SIG-M5 (cell line): ENCODE data around the gene CCDC88C.
"Not testable (repeated sequence)": the region's sequence is repeated elsewhere in the genome, so short reads cannot be mapped to it uniquely, and the experiment has no call there.

Source experiments
- DNase-seq: peaks from one replicate; lab custom pipeline; 2025; lab: John Stamatoyannopoulos, UW

CCDC88C gene

GRCh38 chr14:91415794-91416743 lies 1.6 kb downstream of the CCDC88C start:
- no peak for DNase-seq

GRCh38 chr14:91414475-91414833 lies 3.2 kb downstream of the CCDC88C start:
- DNase-seq = no peak

GRCh38 chr14:91413547-91414474 lies 3.8 kb downstream of the CCDC88C start:
- no peak for DNase-seq

GRCh38 chr14:91412939-91413338 lies 4.7 kb downstream of the CCDC88C start:
- no peak for DNase-seq

- no peak for DNase-seq
These were observed 6.7 kb downstream of the CCDC88C start for GRCh38 chr14:91410771-91411536.

GRCh38 chr14:91409928-91410718 lies 7.5 kb downstream of the CCDC88C start:
- DNase-seq = no peak

DNA sequence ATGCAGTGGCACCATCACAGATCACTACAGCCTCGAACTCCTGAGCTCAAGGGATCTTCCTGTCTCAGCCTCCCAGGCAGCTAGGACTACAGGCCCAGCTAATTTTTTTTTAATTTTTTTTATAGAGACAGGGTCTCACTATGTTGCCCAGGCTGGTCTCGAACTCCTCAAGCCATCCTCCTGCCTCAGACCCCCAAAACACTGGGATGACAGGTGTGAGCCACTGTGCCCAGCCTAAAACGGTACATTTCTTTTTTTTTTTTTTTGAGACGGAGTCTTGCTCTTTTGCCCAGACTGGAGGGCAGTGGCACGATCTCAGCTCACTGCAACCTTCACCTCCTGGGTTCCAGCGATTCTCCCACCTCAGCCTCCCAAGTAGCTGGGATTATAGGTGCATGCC lies 8.4 kb downstream of the CCDC88C start:
- not testable (repeated sequence) for DNase-seq

DNA sequence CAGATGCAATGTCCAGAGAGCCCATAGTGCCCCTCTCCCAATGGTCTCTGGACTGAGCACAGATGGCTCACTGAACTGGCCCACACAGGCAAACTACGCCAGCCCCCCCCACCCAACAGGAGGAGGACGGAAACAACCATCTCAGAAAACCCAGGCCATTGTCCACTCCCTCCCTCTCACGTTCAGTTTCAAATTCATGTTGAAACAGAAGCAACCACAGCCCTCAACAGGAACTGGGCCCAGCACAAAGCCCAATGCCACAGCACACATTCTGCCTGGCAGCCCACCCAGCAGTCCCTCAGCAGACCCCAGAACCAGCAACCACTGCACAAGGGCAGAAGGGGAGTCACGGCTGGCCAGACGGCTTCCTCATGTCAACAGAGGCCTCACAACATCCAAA lies 10.6 kb downstream of the CCDC88C start:
- no peak for DNase-seq

DNA sequence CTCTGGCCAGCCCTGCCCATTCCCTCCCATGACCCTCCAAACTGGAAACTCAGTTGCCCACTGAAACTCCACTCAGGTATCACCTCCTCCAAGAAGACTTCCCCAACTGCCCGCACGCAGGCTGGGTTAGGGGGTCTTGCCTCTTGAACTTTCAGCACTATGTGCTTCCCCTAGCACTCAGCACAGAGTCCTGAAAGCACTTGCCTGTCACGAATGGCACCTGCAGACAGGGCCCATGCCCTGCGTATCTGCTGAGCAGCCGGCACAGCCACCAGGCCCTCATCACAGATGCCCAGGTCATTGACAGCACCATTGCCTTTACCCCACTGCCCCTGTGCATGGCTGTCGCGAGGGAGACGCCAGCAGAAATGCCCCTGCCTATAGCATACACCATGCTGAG lies 11.2 kb downstream of the CCDC88C start:
- DNase-seq = no peak

DNA sequence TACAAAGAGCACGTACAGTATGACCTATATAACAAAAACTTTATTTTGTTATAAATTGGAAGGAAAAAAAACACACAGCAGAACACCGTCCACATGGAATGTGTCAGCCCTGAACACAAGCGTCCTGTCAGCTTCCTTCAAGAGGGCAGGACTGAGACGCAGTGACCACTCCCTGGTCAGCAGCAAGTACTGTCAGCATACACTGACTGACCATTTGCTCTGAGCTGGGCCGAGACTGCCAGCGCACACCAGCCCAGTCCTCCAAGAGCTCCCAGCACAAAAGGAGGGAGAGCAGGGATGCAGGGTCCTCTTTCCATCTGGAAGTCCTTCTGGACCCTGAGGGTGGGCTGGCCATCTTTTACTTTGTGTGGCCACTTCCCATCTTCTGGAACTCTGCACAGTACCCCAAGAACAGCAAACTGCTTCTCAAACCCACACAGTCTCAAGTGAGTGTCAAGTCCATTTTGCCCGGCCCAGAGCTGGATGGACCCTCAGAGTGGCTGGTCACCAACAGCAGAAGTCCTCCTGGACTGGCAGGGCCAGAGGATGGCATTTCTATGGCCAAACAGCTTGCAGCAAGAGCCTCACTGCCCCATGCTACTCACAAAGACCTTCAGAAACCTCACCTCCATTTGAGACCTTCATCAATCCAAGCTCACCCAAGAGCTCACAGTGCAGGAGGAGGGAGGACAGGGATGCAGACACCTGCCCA lies 11.7 kb downstream of the CCDC88C start:
- no peak for DNase-seq

DNA sequence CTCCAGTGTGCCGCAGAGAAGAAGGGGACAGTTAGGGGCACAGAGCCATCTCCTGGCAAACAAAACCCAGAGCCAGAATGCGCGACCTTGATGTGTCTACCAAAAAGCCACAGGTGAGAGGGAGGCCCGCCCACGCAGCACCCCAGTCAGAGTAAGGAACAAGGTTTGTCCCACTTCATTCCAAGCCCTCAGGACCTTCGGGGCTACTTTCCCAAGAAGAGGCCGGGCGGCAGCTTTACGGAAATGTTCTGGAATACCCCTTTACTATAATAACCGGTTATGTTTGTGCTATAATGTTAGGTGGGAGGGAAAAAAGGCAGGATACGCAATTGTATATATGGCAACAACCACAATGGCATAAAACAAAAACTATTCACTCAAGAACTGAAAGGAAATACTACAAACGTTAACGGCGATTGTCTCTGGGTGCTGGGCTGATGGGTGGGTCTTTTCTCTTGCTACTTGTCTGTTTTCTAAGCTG lies 12.3 kb downstream of the CCDC88C start:
- DNase-seq = no peak

DNA sequence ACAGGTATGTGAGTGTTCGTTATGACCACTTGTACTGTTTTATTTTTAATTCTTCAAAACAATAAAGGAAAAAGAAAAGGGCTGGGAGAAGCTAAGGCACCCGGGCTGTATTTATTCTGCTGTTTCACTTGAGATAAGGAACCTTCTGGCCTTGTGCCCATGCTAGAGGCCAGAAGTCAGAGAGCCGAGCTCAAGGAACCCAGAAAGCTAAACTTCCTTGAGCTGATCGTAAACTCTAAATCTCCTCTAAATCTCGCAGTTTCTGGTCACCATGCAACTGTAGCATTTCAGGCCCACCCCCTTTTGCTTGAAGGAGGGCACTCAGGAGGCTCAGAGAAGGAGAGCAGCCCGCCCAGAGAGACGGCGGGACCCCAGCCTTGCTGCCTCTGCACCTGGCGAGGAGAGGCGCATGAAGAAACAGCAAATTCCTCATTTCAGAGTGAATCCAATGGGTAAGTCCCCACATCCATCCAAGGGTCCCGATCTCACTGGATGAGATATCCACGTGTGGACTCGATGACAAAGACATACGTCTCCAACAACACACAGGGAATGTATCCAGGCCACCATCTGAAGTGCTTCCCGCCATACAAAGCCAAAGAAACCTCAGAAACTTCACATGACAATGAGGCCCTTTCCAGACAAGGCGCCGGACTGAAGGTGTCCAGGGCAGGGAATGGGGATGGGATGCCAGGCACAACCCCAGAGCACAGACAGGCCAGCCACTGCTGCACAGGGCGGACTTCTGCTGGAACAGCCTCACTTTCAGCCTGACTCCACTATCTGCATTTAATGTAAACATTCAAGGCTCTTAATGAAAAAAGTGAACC lies 14.6 kb downstream of the CCDC88C start:
- no peak for DNase-seq

- DNase-seq = no peak
These were observed 15.3 kb downstream of the CCDC88C start for GRCh38 chr14:91402348-91402747.

GRCh38 chr14:91401751-91402150 lies 15.9 kb downstream of the CCDC88C start:
- no peak for DNase-seq

DNA sequence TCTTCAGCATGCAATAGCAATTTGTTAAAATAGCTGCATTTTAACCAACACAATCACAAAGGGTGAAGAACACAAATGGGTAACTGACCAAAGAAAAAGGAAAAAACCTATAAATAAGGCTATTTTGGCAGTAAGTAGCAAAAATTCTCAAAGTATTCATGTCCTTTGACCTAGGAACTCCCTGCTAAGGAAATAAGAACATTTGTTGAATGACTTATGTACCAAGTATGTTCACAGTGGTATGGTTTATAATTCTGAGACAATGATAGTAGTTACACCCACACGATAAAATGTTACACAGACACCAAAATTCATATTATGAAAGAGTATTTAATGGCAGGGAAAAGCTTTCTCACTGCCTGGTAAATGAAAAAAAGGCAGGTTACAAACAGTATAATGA lies 16.9 kb downstream of the CCDC88C start:
- no peak for DNase-seq

DNA sequence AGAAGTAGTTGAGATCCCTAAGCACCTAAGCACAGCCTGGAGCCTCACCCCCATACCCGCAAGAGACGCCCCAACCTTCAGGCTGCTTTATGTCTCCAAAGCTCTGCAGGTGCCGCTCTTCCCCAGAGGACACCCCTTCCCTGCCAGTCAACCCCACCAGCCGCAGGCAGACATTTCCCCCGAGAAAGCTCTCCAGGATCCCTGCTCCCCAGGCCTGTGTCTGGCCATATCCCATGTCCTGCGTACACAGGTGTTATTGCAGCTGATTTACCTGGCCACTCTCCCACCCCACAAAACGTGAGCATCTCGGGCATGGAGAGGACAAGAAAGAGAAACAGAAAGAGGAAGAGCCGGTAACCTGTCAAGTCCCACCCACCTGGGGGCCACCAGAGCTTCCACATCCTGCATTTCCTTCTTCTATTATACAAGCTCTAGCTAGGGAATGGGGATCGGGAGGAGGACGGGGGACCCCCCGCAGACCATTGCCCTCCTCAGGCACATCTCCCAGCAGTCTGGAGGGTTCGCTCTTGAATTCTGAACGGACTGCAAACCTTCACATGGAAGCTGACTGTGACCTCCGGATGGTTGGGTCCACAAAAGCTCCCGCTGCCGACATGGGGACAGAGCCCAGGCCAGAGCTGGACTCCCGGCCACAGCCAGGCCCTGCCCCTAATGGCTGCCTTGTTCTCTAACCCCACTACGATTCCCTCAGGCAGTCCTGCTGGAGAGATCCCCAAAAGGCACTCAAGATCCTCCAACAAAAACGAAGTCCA lies 17.6 kb downstream of the CCDC88C start:
- no peak for DNase-seq

GRCh38 chr14:91398707-91399106 lies 18.9 kb downstream of the CCDC88C start:
- DNase-seq = no peak

DNA sequence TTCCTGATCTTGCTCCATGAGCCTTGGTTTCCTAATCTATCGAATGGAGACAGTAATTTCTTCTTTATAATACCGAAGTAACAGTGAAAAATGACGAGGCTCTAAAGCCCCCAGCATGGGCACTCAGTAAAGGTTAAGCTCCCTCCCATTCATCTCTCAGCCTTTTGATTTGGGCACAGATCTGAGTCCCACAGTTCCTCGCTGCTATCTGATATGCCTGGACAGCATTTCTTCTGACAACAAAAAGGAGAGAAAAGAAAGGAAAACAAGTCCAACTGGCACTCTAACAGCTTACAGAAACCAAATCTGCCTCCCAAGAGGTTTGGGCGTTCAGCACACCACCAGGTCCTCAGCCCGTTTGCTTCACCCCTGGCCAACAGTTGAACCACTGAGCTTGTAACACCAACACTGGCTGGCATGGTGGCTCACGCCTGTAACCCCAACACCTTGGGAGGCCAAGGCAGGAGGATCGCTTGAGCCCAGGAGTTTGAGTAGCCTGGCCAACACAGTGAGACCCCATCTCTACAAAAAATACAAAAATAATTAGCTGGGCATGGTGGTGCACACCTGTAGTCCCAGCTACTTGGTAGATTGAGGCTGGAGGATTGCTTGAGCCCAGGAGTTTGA lies 19.5 kb downstream of the CCDC88C start:
- DNase-seq = no peak
